ENCODE measurements around the gene ZNF280D.

Gene ZNF280D

GRCh38 chr15:56631765-56632164, 101.5 kb downstream of the ZNF280D start:
- no peak for DNase-seq (ENCODE audit: low read depth in 2 of 2)

- no peak for DNase-seq (ENCODE audit: low read depth in 2 of 2)
Measured at GRCh38 chr15:56628893-56629532, 104.3 kb downstream of the ZNF280D start.

DNA sequence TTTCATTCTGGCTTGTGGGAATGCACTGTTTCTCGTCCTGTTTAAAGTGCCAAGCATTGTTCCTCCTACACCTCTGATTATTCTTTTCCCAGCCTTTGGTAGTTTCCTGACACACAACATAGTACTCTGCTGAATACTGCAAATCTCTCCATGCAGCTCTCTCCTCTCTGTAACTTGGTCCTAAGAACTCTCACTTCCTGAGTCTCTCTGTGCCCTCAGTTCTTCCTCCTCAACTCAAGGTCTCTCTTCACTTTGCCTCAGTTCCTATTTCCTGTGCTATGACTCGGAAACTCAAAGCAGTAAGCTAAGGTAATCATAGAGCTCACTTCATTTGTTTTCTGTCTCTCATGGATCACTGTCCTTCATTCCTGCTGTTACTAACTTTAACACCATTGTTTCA, 113.4 kb downstream of the ZNF280D start:
- DNase-seq (ENCODE audit: low read depth in 2 of 2): no peak

- no peak for DNase-seq (ENCODE audit: low read depth in 2 of 2)
Measured at GRCh38 chr15:56617628-56618027, 115.7 kb downstream of the ZNF280D start.

DNA sequence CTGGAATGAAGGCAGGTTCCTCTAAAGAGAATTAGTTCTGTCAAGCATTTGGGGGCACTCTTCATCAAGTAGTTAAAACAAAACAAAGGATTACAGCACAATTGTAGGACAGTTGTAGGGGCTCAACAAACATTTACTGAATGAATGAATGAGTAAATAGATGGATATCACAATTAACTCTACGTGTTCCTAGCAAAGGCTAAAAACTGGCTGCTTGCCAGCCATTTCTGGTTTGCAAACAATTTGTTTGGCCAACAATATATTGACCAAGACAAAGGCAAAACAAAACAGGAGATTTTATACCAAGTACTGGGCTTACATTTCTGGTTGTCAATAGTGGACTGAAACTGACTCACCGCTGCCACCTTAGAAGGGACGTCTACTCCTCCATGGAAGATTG, 116.8 kb downstream of the ZNF280D start:
- DNase-seq (ENCODE audit: low read depth in 2 of 2): no peak

- DNase-seq (ENCODE audit: low read depth in 2 of 2): no peak
Measured at GRCh38 chr15:56613811-56614210, 119.5 kb downstream of the ZNF280D start.

DNA sequence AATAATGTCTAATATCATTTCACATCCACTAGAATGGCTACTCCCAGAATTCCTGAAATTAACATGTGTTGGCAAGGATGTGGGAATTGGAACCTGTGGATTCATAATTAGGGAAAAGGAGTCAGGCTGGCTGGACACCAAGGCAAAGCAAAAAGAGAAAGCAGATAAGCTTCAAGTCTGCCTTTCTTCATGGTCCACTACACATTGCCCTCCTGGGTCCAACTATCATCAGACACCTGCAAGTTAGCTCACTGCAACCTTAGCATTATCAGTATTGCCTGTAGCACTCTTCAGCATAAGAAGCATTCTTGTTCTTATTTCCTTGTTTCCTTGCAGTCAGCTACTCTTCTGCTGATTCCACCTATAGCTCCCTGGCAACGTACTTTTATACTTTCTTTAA, 124.3 kb downstream of the ZNF280D start:
- no peak for DNase-seq (ENCODE audit: low read depth in 2 of 2)

GRCh38 chr15:56608140-56608778, 125.0 kb downstream of the ZNF280D start:
- no peak for DNase-seq (ENCODE audit: low read depth in 2 of 2)

DNA sequence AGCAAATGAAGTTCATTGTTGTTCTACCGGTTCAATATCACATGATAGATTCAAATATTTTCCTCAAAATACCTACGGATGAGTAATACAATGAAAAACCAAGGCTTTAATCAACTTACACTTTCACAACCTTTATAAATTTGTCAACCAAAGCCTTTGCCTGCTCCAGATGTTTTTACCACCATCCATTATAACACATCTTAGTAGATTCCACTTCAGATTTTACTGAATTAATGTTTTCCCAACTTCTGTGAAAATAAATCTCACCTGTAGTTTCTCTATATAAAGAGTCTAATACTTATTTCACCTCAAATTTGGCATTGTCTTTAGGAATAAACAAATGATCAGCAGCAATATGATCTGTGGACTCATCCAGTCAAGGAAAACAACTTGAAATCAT, 131.1 kb downstream of the ZNF280D start:
- DNase-seq (ENCODE audit: low read depth in 2 of 2): no peak

GRCh38 chr15:56600380-56600779, 132.9 kb downstream of the ZNF280D start:
- no peak for DNase-seq (ENCODE audit: low read depth in 2 of 2)

DNA sequence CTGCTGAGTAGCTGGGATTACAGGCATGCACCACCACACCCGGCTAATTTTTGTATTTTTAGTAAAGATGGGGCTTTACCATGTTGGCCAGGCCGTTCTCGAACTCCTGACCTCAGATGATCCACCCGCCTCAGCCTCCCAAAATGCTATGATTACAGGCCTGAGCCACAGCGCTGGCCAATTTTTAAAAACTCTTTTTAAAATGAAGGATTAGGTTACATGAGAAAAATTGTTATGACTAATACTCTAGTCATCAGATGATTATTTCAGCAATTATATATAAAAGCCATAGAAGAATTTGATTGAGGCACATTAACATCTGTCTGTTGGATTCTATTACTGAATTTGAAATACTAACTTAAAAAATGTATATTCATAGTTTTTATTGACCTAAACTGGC, 134.3 kb downstream of the ZNF280D start:
- no peak for DNase-seq (ENCODE audit: low read depth in 2 of 2)

- DNase-seq (ENCODE audit: low read depth in 2 of 2): no peak
Measured at GRCh38 chr15:56587686-56588085, 145.6 kb downstream of the ZNF280D start.

- DNase-seq (ENCODE audit: low read depth in 2 of 2): no peak
Measured at GRCh38 chr15:56586206-56586605, 147.1 kb downstream of the ZNF280D start.

- no peak for DNase-seq (ENCODE audit: low read depth in 2 of 2)
Measured at GRCh38 chr15:56582785-56583184, 150.5 kb downstream of the ZNF280D start.
